Pancreas (tissue), 10 donors: Measurements from ENCODE around the gene EPHX1. TPM values are rescaled to one million over a fixed set of nuclear protein-coding genes. Genes with fewer than 3 reads are reported as not detected.

Experiments used
- ATAC-seq, 4 donors: fragments of 200-7000 bp; cut with Tn5 transposase; one replicate each; pipeline versions ENCODE4 v1.8.0 to v1.9.1; 2020; ENCODE audit warnings: mild to moderate bottlenecking in 4 of 4, moderate library complexity in 4 of 4
- DNase-seq, 6 donors: peaks; one replicate each; pipeline ENCODE4 v3.0.0-alpha.2; 2020
- FAIRE-seq: peaks from 2 replicates; lab custom pipeline; 2012; peaks lifted over from hg19 to GRCh38; lab: Jason Lieb, UNC
- H3K27ac ChIP-seq, 4 donors: fragments of 200-600 bp; sonication (generic); 1 replicate in 3 of 4; 2 replicates in 1 of 4; pipeline versions ENCODE4 v1.5.0 to v1.8.0; 2020
- H3K27me3 ChIP-seq, 4 donors: fragments of 200-600 bp; one replicate each; pipeline ENCODE4 v1.8.0; 2021
- H3K36me3 ChIP-seq, 3 donors: fragments of 200-600 bp; sonication (generic) in 1 of 3; one replicate each; pipeline versions ENCODE4 v1.5.0 to v1.8.0; 2020 to 2021
- H3K4me1 ChIP-seq, 3 donors: fragments of 200-600 bp; one replicate each; pipeline ENCODE4 v1.8.0; 2021
- H3K4me3 ChIP-seq, 4 donors: fragments of 200-600 bp; sonication (generic) in 2 of 4; one replicate each; pipeline versions ENCODE4 v1.5.0 to v1.8.0; 2020 to 2021
- H3K9me3 ChIP-seq, 4 donors: fragments of 200-600 bp; one replicate each; pipeline ENCODE4 v1.8.0; 2021
- WGBS, 2 donors: extraction: QIAGEN DNeasy Blood & Tissue Kit; methylation state at CpG; one replicate each; pipeline ENCODE4 v1.1.7; 2013; 5-methylcytosine and 5-hydroxymethylcytosine counted together
- intact Hi-C, 3 donors: fragments of 100-400 bp; cut with DNase I; formaldehyde crosslinking; loops; one replicate each; pipeline versions ENCODE4 v1.11.1 to v1.14.2; 2022
- polyA plus RNA-seq, 2 donors: library from polyadenylated mRNA; stranded (reverse); fragments of 200-250 nt; gene quantifications; one replicate each; pipeline ENCODE4 v1.2.3, GENCODE V29; 2013
- total RNA-seq, 6 donors: library from RNA; stranded (reverse); fragmentation: NEBNext Ultra II Directional in 4 of 6; extraction: Animal tissue kit (Norgen Biotek cat#: 25700) in 4 of 6; gene quantifications; one replicate each; pipeline versions ENCODE4 v1.2.1 to v1.2.4, GENCODE V29; 2021 to 2023
- TF ChIP-seq, protein P1 (sequence below), 4 donors: fragments of 200-600 bp; sonication (generic) in 3 of 4; IDR thresholded peaks; one replicate each; pipeline versions ENCODE4 v1.5.0 to v1.8.0; 2021; ENCODE audit warnings: antibody characterized with exemption in 4 of 4
- donor health status: healthy with polysubstance abuse.
- donor health status: DM: no; HTN: no; CAD: no; lungs with moderate emphysema.
- donor health status: DM: no; HTN: no; CAD: no.
- donor health status: control.
- donor health status: control.
- donor health status: Bipolar disorder and iron deficiency.
- donor health status: DM: yes; HTN: yes; CAD: no.
- donor health status: DM: no; HTN: no; CAD: no.
- donor health status: DM: no; HTN: no; CAD: no.
- donor health status: DM: yes; HTN: yes; CAD: no.

EPHX1 gene
- total and polyA plus RNA-seq, 8 donors = 26.1 to 168 (median 124) TPM

DNA sequence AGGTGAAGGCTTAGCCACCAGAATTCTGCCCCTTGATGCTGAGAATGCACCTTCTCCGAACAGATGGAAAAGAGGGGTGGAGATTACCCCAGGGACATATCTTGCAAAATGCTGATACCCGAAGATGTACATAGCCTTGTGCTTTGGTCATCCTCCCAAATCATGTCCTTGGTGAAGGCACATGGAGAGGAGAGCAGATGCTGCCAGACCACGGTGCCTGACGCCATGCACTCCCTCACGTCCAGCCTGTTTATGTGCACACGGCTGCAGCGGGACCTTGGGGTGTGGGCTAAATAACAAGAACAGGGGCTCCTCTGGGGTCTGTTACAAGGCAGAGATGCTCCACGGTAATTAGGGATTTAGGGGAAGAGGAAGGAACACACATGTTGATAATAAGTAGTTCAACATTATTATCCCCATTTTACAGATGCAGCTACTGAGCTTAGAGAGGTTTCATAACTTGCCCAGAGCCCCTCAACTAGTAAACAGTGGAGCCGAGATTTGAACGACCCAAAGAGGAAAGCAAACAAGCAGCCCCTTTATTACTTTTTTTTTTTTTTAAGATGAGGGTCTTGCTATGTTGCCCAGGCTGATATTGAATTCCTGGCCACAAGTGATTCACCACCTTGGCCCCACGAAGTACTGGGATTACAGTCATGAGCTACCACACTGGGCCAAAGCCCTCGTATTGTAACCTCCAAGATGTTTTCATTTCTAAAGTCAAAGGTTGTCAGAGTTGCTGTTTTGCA lies 12.9 kb downstream of the EPHX1 start:
- H3K4me1 ChIP-seq = peaks cover 51 to 79% (median 73%) of the 10 kb centered on the region in 3 donors
- intact Hi-C loops = no loop called here
- H3K27me3 ChIP-seq = no peaks in the 10 kb centered on the region
- H3K9me3 ChIP-seq = no peaks in the 10 kb centered on the region
- ATAC-seq (no peak), FAIRE-seq (no peak), DNase-seq (peak in 1 of 6 donors; percentile 21)
- TF ChIP-seq, protein P1, sequence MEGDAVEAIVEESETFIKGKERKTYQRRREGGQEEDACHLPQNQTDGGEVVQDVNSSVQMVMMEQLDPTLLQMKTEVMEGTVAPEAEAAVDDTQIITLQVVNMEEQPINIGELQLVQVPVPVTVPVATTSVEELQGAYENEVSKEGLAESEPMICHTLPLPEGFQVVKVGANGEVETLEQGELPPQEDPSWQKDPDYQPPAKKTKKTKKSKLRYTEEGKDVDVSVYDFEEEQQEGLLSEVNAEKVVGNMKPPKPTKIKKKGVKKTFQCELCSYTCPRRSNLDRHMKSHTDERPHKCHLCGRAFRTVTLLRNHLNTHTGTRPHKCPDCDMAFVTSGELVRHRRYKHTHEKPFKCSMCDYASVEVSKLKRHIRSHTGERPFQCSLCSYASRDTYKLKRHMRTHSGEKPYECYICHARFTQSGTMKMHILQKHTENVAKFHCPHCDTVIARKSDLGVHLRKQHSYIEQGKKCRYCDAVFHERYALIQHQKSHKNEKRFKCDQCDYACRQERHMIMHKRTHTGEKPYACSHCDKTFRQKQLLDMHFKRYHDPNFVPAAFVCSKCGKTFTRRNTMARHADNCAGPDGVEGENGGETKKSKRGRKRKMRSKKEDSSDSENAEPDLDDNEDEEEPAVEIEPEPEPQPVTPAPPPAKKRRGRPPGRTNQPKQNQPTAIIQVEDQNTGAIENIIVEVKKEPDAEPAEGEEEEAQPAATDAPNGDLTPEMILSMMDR (IDR thresholded peaks at IDR 0.05) = no peak
- no peak overlapping the region for H3K27ac ChIP-seq
- H3K4me3 ChIP-seq = no peak overlapping the region
- 66 to 68% methylated on average over 12 of the region's 12 CpGs for WGBS, 2 donors
- no peaks in the 10 kb centered on the region for H3K36me3 ChIP-seq

DNA sequence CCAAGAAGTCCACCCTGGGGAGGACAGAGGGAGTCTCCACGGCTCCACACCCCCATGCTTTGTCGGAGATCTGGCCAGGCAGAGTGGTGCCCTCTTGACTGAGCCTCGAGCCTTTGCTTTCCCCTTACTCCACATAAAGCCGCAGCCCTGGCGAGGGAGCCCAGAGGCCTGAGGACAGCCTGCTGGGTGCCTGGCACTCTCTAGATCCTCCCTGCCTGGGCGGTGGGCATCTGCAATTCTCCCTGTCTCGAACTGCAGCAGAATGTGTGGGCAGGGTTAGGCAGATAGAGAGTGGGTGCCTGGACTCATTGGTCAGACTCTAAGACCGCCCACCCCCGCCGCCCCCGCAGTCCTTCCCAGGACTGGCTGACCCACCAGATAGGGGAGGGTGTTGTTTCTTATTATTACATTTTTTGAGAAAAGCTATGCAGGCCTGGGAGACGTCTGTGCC lies 13.9 kb downstream of the EPHX1 start:
- FAIRE-seq (no peak), DNase-seq (peak in 1 of 6 donors; percentile 54), ATAC-seq (no peak)
- TF ChIP-seq, protein P1 (IDR thresholded peaks at IDR 0.05) = no peak
- peak overlapping the region in 2 of 4 donors; percentile 71 to 77 for H3K27ac ChIP-seq
- intact Hi-C loops = no loop called here
- WGBS, 2 donors = 54 to 62% methylated on average over 12 of the region's 12 CpGs
- no peaks in the 10 kb centered on the region for H3K9me3 ChIP-seq
- peaks cover 45 to 73% (median 64%) of the 10 kb centered on the region in 3 donors for H3K4me1 ChIP-seq
- no peaks in the 10 kb centered on the region for H3K27me3 ChIP-seq
- no peak overlapping the region for H3K4me3 ChIP-seq
- no peaks in the 10 kb centered on the region for H3K36me3 ChIP-seq

DNA sequence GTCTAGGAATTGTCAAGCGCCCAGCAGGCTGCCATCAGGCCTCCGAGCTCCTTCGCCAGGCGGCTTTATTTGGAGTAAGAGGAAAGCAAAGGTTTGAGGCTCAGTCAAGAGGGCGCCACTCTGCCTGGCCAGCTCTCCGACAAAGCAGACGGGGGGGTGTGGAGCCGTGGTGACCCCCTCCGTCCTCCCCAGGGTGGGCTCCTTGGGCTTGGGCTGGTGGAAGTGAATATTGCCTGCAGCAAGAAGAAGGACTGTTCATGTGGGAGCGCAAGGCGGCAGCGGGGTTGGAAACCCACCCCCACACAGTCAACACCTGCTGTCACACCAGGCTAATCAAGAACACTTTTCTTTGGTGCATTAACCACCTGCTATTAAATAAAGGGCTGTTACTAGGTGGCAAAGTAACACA lies 14.6 kb downstream of the EPHX1 start:
- DNase-seq = peak in 1 of 6 donors; percentile 55
- ATAC-seq = peak in 3 of 4 donors; percentile 34 to 40 (median 35)
- Histone ChIP-seq H3K4me3 (peak overlapping the region in 1 of 4 donors; percentile 24), H3K36me3 (peaks cover 0 to 7% (median 0%) of the 10 kb centered on the region in 3 donors), H3K27me3 (no peaks in the 10 kb centered on the region), H3K9me3 (no peaks in the 10 kb centered on the region), H3K4me1 (peaks cover 42 to 68% (median 60%) of the 10 kb centered on the region in 3 donors), H3K27ac (peak overlapping the region; percentile 47 to 77 (median 63))
- TF ChIP-seq, protein P1 (IDR thresholded peaks at IDR 0.05) = no peak
- 43 to 54% methylated on average over 12 of the region's 12 CpGs for WGBS, 2 donors
- FAIRE-seq = no peak
- intact Hi-C loops = no loop called here

DNA sequence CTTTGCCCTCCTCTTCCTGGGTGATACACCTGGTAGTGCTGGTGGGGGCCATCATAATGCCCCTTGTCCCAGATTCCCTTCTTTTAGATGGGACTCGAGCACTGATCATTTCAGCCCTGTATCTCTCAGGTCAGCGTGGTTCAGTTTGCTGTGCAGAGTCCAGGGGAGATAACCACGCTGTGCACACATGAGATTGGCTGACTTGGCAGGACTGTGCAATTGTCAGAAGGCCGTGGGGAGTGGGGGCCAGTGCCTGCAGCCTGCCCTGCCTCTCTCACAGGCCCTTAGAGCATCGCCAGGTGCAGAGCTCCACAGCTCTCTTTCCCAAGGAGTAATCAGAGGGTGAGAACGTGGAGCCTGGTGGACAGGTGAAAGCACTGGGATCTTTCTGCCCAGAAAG lies 15.2 kb downstream of the EPHX1 start:
- intact Hi-C loops = no loop called here
- DNase-seq (peak; percentile 73 to 92 (median 84)), FAIRE-seq (no peak), ATAC-seq (peak; percentile 77 to 83 (median 80))
- Histone ChIP-seq H3K4me3 (peak overlapping the region in 2 of 4 donors; percentile 1 to 24), H3K27ac (peak overlapping the region; percentile 47 to 77 (median 63)), H3K36me3 (peaks cover 0 to 12% (median 0%) of the 10 kb centered on the region in 3 donors), H3K4me1 (peaks cover 37 to 63% (median 54%) of the 10 kb centered on the region in 3 donors), H3K27me3 (no peaks in the 10 kb centered on the region), H3K9me3 (no peaks in the 10 kb centered on the region)
- TF ChIP-seq, protein P1 (IDR thresholded peaks at IDR 0.05) = no peak
- WGBS, 2 donors = 36 to 39% methylated on average over 6 of the region's 6 CpGs
